HCT116 (cell line): ENCODE measurements around the gene PLA2G2A. TPM values are rescaled to one million over a fixed set of nuclear protein-coding genes. Genes with fewer than 3 reads are reported as not detected.
"Not testable (repeated sequence)": the region's sequence is repeated elsewhere in the genome, so short reads cannot be mapped to it uniquely, and the experiment has no call there.

Experiments used
- ATAC-seq: fragments of 200-7000 bp; cut with Tn5 transposase; 2 replicates; pipeline ENCODE4 v1.9.1; 2020; ENCODE audit warnings: mild to moderate bottlenecking, moderate library complexity
- BruUV-seq: library from RNA; stranded (reverse); fragments of 400-500 nt; replicated peaks from 2 replicates; lab custom pipeline; 2021; lab: Mats Ljungman, UMichigan
- CTCF ChIA-PET: fragments of 300-600 bp; sonication (Branson Sonifier 250); formaldehyde crosslinking; loops from one replicate; lab custom pipeline; 2021; ENCODE audit warnings: antibody characterized with exemption; lab: Charles Lee
- POLR2A ChIA-PET: fragments of 300-600, 350-600 bp; sonication (Branson Sonifier 250); formaldehyde crosslinking; loops from one replicate; lab custom pipeline; 2021; ENCODE audit warnings: antibody characterized with exemption; lab: Charles Lee
- RAD21 ChIA-PET, 2 experiments: fragments of 300-600 bp; sonication (Branson Sonifier 250); formaldehyde crosslinking; loops; one replicate each; lab custom pipeline; 2023; ENCODE audit warnings: low total read pairs in 2 of 2; ENCODE audit not compliant: uncharacterized antibody in 2 of 2, unreplicated experiment in 2 of 2, low non-redundant PET in 1 of 2; lab: Charles Lee
- DNase-seq: peaks from one replicate; pipeline ENCODE4 v3.0.0-alpha.2; 2010; ENCODE audit warnings: low read depth, low spot score
- H2AFZ ChIP-seq: fragments of 200-600 bp; shearing (Covaris generic), sonication (generic); 2 replicates; pipeline ENCODE4 v1.6.1; 2017; ENCODE audit warnings: low read depth, mixed run types, mixed read lengths, antibody characterized with exemption, low read length; ENCODE audit not compliant: poor library complexity, severe bottlenecking
- H3K27ac ChIP-seq: 2 replicates; pipeline ENCODE4 v1.5.1; 2012; ENCODE audit warnings: low read depth, low read length
- H3K27me3 ChIP-seq: fragments of 200-600 bp; sonication (generic); 2 replicates; pipeline ENCODE4 v1.6.1; 2016; ENCODE audit warnings: mixed run types, low read length, mixed read lengths; ENCODE audit not compliant: insufficient read depth
- H3K36me3 ChIP-seq, 2 experiments: fragments of 200-500 bp in 1 of 2; fragments of 200-600 bp in 1 of 2; sonication (Bioruptor generic) in 1 of 2; sonication (generic) in 1 of 2; 2 replicates each; pipeline versions ENCODE4 v1.5.1 to v1.6.1; 2014 to 2016; ENCODE audit warnings: low read length in 2 of 2, inconsistent platforms in 1 of 2, mixed read lengths in 1 of 2, mixed run types in 1 of 2; ENCODE audit not compliant: insufficient read depth in 2 of 2, control insufficient read depth in 1 of 2
- H3K4me1 ChIP-seq, 2 experiments: fragments of 200-600 bp in 1 of 2; sonication (generic) in 1 of 2; 2 replicates each; pipeline versions ENCODE4 v1.5.1 to v1.6.1; 2012 to 2017; ENCODE audit warnings: low read length in 2 of 2, inconsistent platforms in 1 of 2, mild to moderate bottlenecking in 1 of 2, mixed read lengths in 1 of 2, mixed run types in 1 of 2, moderate library complexity in 1 of 2; ENCODE audit not compliant: insufficient read depth in 2 of 2, control insufficient read depth in 1 of 2
- H3K4me2 ChIP-seq: fragments of 200-600 bp; sonication (generic); 2 replicates; pipeline ENCODE4 v1.6.1; 2017; ENCODE audit warnings: mixed run types, low read length, mixed read lengths
- H3K4me3 ChIP-seq, 2 experiments: fragments of 200-600 bp in 1 of 2; sonication (generic) in 1 of 2; replicated peaks in 1 of 2; 2 replicates each; pipeline ENCODE4 v1.5.1; 2011 to 2016; ENCODE audit warnings: low read length in 2 of 2, control low read depth in 1 of 2, low read depth in 1 of 2, mild to moderate bottlenecking in 1 of 2, mixed read lengths in 1 of 2, mixed run types in 1 of 2
- H3K79me2 ChIP-seq: fragments of 200-600 bp; sonication (generic); 2 replicates; pipeline ENCODE4 v1.6.1; 2017; ENCODE audit warnings: mild to moderate bottlenecking, mixed run types, low read length, moderate library complexity, mixed read lengths; ENCODE audit not compliant: insufficient read depth
- H3K9ac ChIP-seq: fragments of 200-600 bp; sonication (generic); 2 replicates; pipeline ENCODE4 v1.6.1; 2016; ENCODE audit warnings: low read length, mixed read lengths
- H3K9me2 ChIP-seq: fragments of 200-600 bp; sonication (generic), shearing (Covaris generic); 2 replicates; pipeline ENCODE4 v1.6.1; 2017; ENCODE audit warnings: mixed run types, mild to moderate bottlenecking, moderate library complexity; ENCODE audit not compliant: insufficient read depth
- H3K9me3 ChIP-seq, 2 experiments: fragments of 200-500 bp in 1 of 2; fragments of 200-600 bp in 1 of 2; sonication (Bioruptor generic) in 1 of 2; sonication (generic) in 1 of 2; 2 replicates each; pipeline ENCODE4 v1.6.1; 2014 to 2017; ENCODE audit warnings: low read length in 2 of 2, mixed read lengths in 2 of 2, inconsistent platforms in 1 of 2, low read depth in 1 of 2, mild to moderate bottlenecking in 1 of 2, mixed run types in 1 of 2, moderate library complexity in 1 of 2; ENCODE audit not compliant: control insufficient read depth in 1 of 2, insufficient read depth in 1 of 2
- H4K20me1 ChIP-seq: fragments of 200-600 bp; sonication (generic), shearing (Covaris generic); 2 replicates; pipeline ENCODE4 v1.6.1; 2017; ENCODE audit warnings: mixed run types, mild to moderate bottlenecking, moderate library complexity; ENCODE audit not compliant: insufficient read depth
- ATF3 ChIP-seq: IDR thresholded peaks from 2 replicates; pipeline ENCODE4 v1.6.1; 2012
- CBX3 ChIP-seq: IDR thresholded peaks from 2 replicates; pipeline ENCODE4 v1.6.1; 2012; ENCODE audit warnings: low read depth
- CEBPB ChIP-seq: IDR thresholded peaks from 2 replicates; pipeline ENCODE4 v1.6.1; 2012; ENCODE audit warnings: low read depth
- CTCF ChIP-seq, 3 experiments: fragments of 200-600 bp in 1 of 3; sonication (generic) in 1 of 3; IDR thresholded peaks in 2 of 3; conservative IDR thresholded peaks in 1 of 3; 2 replicates each; pipeline ENCODE4 v1.5.1; 2012 to 2017; ENCODE audit warnings: low read depth in 2 of 3, low read length in 2 of 3, antibody characterized with exemption in 1 of 3, borderline replicate concordance in 1 of 3, control low read depth in 1 of 3, mild to moderate bottlenecking in 1 of 3, mixed read lengths in 1 of 3, mixed run types in 1 of 3, moderate library complexity in 1 of 3; ENCODE audit not compliant: insufficient read depth in 1 of 3
- EZH2 ChIP-seq: fragments of 200-600 bp; sonication (generic); IDR thresholded peaks from 2 replicates; pipeline ENCODE4 v1.6.1; 2017; ENCODE audit warnings: antibody characterized with exemption, mixed run types
- MAX ChIP-seq: IDR thresholded peaks from 2 replicates; pipeline ENCODE4 v1.6.1; 2012
- RAD21 ChIP-seq: IDR thresholded peaks from 2 replicates; pipeline ENCODE4 v1.6.1; 2012; ENCODE audit warnings: low read depth, mild to moderate bottlenecking
- SP1 ChIP-seq: IDR thresholded peaks from 2 replicates; pipeline ENCODE4 v1.6.1; 2012; ENCODE audit warnings: low read depth
- ZNF274 ChIP-seq: fragments of 200-500 bp; sonication (Bioruptor generic); IDR thresholded peaks from 2 replicates; pipeline ENCODE4 v1.6.1; 2014; ENCODE audit warnings: mild to moderate bottlenecking, low read depth, low read length, inconsistent platforms
- intact Hi-C: fragments of 100-400 bp; cut with micrococcal nuclease; formaldehyde crosslinking; loops from 2 replicates; pipeline ENCODE4 v1.10.0; 2022
- total RNA-seq: library from RNA; stranded (reverse); gene quantifications from one replicate; pipeline ENCODE4 v1.2.1, GENCODE V29; 2021; ENCODE audit not compliant: unreplicated experiment

Gene PLA2G2A
- total RNA-seq, 1 experiment from 2014 or later, result not detected

- no peaks in the 10 kb centered on the region for H4K20me1 ChIP-seq
- H3K4me1 ChIP-seq, result no peaks in the 10 kb centered on the region; a peak in 1 of 4 replicates
- H3K9me2 ChIP-seq, result no peaks in the 10 kb centered on the region
- no peaks in the 10 kb centered on the region for H3K27me3 ChIP-seq
- H3K9me3 ChIP-seq, result peaks cover 14 to 15% of the 10 kb centered on the region in 2 experiments; a peak in 3 of 4 replicates
- no peak overlapping the region for H3K27ac ChIP-seq
- no peak for DNase-seq
- intact Hi-C loops, result no loop called here
- H3K79me2 ChIP-seq, result no peaks in the 10 kb centered on the region
- ChIA-PET RAD21 (no interaction called here), CTCF (no interaction called here), POLR2A (no interaction called here)
- no peak overlapping the region for H3K9ac ChIP-seq
- no TSS peak for BruUV-seq
- H3K4me2 ChIP-seq, result no peak overlapping the region
- no peak for ATAC-seq
- H3K36me3 ChIP-seq, result no peaks in the 10 kb centered on the region
- TF ChIP-seq CTCF (IDR thresholded peaks at IDR 0.05 in 2 of 3, conservative IDR thresholded peaks at IDR 0.05 in 1 of 3; ENCODE audit: borderline replicate concordance in 1 of 3, insufficient read depth in 1 of 3, low read depth in 2 of 3, low read length in 2 of 3) (no peak), SP1 (no peak), MAX (no peak), ZNF274 (no peak), CBX3 (no peak), RAD21 (no peak), ATF3 (no peak), CEBPB (no peak), EZH2 (no peak)
- H3K4me3 ChIP-seq, result no peak overlapping the region
- no peak overlapping the region for H2AFZ ChIP-seq
Observed at GRCh38 chr1:19932866-19933265, 46.6 kb downstream of the PLA2G2A start.

- intact Hi-C loops, RAD21 ChIA-PET, ATAC-seq, BruUV-seq, CTCF ChIA-PET, POLR2A ChIA-PET, H3K36me3 ChIP-seq, DNase-seq, H2AFZ ChIP-seq, H3K4me3 ChIP-seq, H3K27ac ChIP-seq, H3K79me2 ChIP-seq, H3K27me3 ChIP-seq, H4K20me1 ChIP-seq, H3K9me2 ChIP-seq: not testable (repeated sequence)
- Histone ChIP-seq H3K4me1 (peaks cover 27 to 57% of the 10 kb centered on the region in 2 experiments), H3K9ac (0 out of 2 replicates have a peak overlapping the region, but pooled peaks have one; percentile 7), H3K4me2 (peak overlapping the region; percentile 66), H3K9me3 (peaks cover 11 to 12% of the 10 kb centered on the region in 2 experiments; a peak in 3 of 4 replicates)
Observed at GRCh38 chr1:19927130-19927421, 52.3 kb downstream of the PLA2G2A start.
